Thyroid gland (tissue), 4 donors: ENCODE data around the gene NPM1. TPM values are rescaled to one million over a fixed set of nuclear protein-coding genes. Genes with fewer than 3 reads are reported as not detected.

Experiments used
- DNase-seq, 2 donors: peaks; one replicate each; pipeline ENCODE4 v3.0.0-alpha.2; 2019
- H3K27ac ChIP-seq, 3 donors: fragments of 200-600 bp; sonication (generic); 1 replicate in 2 of 3; 2 replicates in 1 of 3; pipeline ENCODE4 v1.5.1; 2016 to 2019; ENCODE audit warnings: mild to moderate bottlenecking in 1 of 3, moderate library complexity in 1 of 3
- H3K27me3 ChIP-seq: fragments of 200-600 bp; sonication (generic); one replicate; pipeline ENCODE4 v1.5.1; 2019
- H3K36me3 ChIP-seq, 2 donors: fragments of 200-600 bp; sonication (generic); one replicate each; pipeline ENCODE4 v1.5.1; 2016 to 2019
- H3K4me1 ChIP-seq, 2 donors: fragments of 200-600 bp; sonication (generic); one replicate each; pipeline ENCODE4 v1.5.1; 2017 to 2019
- H3K4me3 ChIP-seq, 3 donors: fragments of 200-600 bp; sonication (generic); replicated peaks in 1 of 3; 1 replicate in 2 of 3; 2 replicates in 1 of 3; pipeline ENCODE4 v1.5.1; 2016; ENCODE audit warnings: mild to moderate bottlenecking in 1 of 3
- H3K9me3 ChIP-seq: fragments of 200-600 bp; sonication (generic); one replicate; pipeline ENCODE4 v1.5.1; 2017
- POLR2A ChIP-seq, 2 donors: fragments of 450-650 bp; IDR thresholded peaks; one replicate each; pipeline ENCODE4 v1.6.1; 2017; ENCODE audit warnings: antibody characterized with exemption in 2 of 2, mild to moderate bottlenecking in 2 of 2, moderate library complexity in 1 of 2
- WGBS, 2 donors: methylation state at CpG; one replicate each; pipeline ENCODE4 v1.1.5; 2017; 5-methylcytosine and 5-hydroxymethylcytosine counted together
- intact Hi-C: fragments of 100-400 bp; cut with DNase I; formaldehyde crosslinking; loops from one replicate; pipeline ENCODE4 v1.15.1; 2023
- total RNA-seq, 4 donors: library from RNA; depleted of rRNA; stranded (reverse); fragments of >200 nt; gene quantifications; one replicate each; pipeline ENCODE4 v1.2.3, GENCODE V29; 2016
- TF ChIP-seq, protein P1 (sequence below), 6 experiments: fragments of 200-600 bp in 3 of 6; fragments of 450-650 bp in 3 of 6; sonication (generic) in 3 of 6; IDR thresholded peaks; one replicate each; pipeline ENCODE4 v1.5.1; 2016 to 2019; ENCODE audit warnings: antibody characterized with exemption in 6 of 6, mild to moderate bottlenecking in 2 of 6, inconsistent platforms in 1 of 6, moderate library complexity in 1 of 6

Gene NPM1
- total RNA-seq, 4 donors from 2014 or later, result 455 to 777 (median 561) TPM

DNA sequence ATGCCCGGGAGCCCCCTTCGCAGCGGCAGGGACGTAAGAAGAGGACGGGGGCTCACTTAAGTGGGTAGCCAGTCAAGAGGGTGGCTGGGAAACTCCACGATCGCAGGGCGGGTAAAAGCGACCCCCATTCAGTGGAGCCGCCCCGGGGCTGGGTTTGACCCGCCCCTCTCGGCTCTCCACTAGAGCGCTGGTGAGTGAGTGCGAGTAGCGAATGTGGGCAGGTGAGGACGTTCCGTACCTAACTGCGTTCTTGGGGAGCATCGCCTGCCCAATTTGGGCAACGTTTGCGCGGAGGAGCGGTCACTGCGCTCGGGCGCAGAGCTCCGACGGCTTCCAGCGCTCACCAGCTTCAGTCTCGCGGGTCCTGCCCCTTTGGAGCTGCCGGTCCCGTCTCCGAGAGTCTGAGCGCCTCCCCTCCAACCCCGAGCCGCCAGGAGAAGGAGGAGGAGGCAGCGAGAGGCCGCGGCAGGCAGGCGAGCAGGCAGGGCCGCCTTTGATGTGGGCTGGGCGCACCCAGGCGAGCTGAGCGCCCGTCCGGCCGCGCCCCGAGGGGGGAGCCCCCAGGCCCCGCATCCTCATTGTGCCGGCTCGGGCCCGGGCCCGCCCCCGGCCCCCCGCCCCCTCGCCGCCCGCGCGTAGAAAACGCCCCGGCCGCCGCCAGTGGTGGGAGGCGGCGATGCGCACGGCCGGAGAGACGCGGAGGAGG is 31.5 kb downstream of the NPM1 start, which contains the start of gene FGF18:
Gene FGF18, plus strand, starts transcription at position 666 of the 706 bp plus-strand sequence. CDS start 553 bp downstream, outside the sequence.
- peak; percentile 46 to 63 for DNase-seq
- Histone ChIP-seq H3K36me3 (no peaks in the 10 kb centered on the region), H3K27me3 (no peaks in the 10 kb centered on the region), H3K4me1 (peaks cover 27 to 47% of the 10 kb centered on the region in 2 donors), H3K27ac (peak within 1 kb of the TSS; percentile 1 to 63 (median 29)), H3K4me3 (peak within 1 kb of the TSS in 1 of 3 donors; percentile 18), H3K9me3 (no peaks in the 10 kb centered on the region)
- intact Hi-C loops, result loop anchor here (5.0 kb wide), 1 partner anchor 488 kb away; no protein-coding TSS in a partner anchor
- 2% methylated on average over 27 to 33 of the region's 74 CpGs for WGBS, 2 donors
- no peak for TF ChIP-seq POLR2A (IDR thresholded peaks at IDR 0.05)
- TF ChIP-seq, protein P1, sequence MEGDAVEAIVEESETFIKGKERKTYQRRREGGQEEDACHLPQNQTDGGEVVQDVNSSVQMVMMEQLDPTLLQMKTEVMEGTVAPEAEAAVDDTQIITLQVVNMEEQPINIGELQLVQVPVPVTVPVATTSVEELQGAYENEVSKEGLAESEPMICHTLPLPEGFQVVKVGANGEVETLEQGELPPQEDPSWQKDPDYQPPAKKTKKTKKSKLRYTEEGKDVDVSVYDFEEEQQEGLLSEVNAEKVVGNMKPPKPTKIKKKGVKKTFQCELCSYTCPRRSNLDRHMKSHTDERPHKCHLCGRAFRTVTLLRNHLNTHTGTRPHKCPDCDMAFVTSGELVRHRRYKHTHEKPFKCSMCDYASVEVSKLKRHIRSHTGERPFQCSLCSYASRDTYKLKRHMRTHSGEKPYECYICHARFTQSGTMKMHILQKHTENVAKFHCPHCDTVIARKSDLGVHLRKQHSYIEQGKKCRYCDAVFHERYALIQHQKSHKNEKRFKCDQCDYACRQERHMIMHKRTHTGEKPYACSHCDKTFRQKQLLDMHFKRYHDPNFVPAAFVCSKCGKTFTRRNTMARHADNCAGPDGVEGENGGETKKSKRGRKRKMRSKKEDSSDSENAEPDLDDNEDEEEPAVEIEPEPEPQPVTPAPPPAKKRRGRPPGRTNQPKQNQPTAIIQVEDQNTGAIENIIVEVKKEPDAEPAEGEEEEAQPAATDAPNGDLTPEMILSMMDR (IDR thresholded peaks at IDR 0.05), result no peak

DNA sequence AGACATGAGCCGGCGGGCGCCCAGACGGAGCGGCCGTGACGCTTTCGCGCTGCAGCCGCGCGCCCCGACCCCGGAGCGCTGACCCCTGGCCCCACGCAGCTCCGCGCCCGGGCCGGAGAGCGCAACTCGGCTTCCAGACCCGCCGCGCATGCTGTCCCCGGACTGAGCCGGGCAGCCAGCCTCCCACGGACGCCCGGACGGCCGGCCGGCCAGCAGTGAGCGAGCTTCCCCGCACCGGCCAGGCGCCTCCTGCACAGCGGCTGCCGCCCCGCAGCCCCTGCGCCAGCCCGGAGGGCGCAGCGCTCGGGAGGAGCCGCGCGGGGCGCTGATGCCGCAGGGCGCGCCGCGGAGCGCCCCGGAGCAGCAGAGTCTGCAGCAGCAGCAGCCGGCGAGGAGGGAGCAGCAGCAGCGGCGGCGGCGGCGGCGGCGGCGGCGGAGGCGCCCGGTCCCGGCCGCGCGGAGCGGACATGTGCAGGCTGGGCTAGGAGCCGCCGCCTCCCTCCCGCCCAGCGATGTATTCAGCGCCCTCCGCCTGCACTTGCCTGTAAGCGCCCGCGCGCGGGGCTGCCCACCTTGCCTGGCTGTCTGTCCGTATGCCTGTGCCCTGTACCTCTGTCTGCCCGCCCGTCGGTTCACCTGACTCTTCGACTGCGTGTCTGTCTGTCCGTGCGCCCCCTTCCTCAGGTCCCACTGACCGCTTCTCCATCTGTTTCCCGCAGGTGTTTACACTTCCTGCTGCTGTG is 32.2 kb downstream of the NPM1 start:
- H3K9me3 ChIP-seq, result no peaks in the 10 kb centered on the region
- no peaks in the 10 kb centered on the region for H3K27me3 ChIP-seq
- DNase-seq, result peak; percentile 40 to 50
- 1 to 2% methylated on average over 11 to 19 of the region's 95 CpGs for WGBS, 2 donors
- peak overlapping the region in 1 of 3 donors; percentile 50 for H3K27ac ChIP-seq
- H3K4me3 ChIP-seq, result peak overlapping the region in 1 of 3 donors; percentile 18
- peaks cover 27 to 47% of the 10 kb centered on the region in 2 donors for H3K4me1 ChIP-seq
- no peaks in the 10 kb centered on the region for H3K36me3 ChIP-seq
- TF ChIP-seq, protein P1 (IDR thresholded peaks at IDR 0.05), result no peak
- no peak for TF ChIP-seq POLR2A (IDR thresholded peaks at IDR 0.05)
- intact Hi-C loops, result loop anchor here (5.0 to 10.0 kb wide), 3 partner anchors 205 to 625 kb away; no protein-coding TSS in a partner anchor

DNA sequence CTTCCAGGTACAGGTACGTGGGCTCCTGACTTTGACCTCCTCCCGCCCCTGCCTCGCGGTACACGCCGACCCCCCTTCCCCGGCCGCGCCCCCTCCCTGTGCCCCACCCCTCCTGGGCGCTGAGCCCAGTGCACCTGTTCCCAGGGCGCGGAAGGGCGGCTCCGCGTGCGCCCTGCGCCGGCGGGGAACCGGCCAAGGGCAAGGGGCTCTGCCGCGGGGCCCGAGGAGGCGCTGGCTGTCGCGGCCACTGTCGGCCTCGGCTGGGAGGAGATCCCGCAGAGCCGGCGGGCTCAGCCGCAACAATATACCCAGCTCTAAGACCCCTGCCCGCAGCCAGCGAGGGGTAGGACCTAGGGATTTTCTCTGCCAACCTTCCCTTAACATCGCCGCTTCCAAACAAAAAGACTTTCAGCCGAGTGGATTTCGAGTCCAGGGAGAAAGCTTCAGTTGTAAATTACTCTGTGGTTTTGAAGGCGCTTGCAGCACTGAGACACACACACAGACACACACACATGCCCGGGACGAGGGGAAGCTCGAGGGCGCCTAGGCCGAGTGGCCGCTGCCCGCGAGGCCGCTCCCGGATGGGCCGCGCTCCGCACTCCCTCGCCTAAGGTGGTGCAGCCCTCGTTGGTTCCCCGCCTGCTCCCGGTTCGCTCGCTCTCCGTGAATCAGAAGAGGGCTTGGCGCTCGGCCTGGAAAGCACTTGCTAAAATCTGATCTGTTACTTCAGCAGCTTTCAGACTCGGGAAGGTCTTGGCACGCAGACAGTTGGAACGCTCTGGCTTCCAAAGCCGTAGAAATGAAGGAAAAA is 33.0 kb downstream of the NPM1 start:
- WGBS, 2 donors, result 1 to 2% methylated on average over 32 to 56 of the region's 65 CpGs
- Histone ChIP-seq H3K27me3 (no peaks in the 10 kb centered on the region), H3K4me1 (peaks cover 27 to 47% of the 10 kb centered on the region in 2 donors), H3K9me3 (no peaks in the 10 kb centered on the region), H3K27ac (peak overlapping the region in 2 of 3 donors; percentile 18 to 50), H3K36me3 (no peaks in the 10 kb centered on the region), H3K4me3 (peak overlapping the region in 1 of 3 donors; percentile 18)
- DNase-seq, result peak; percentile 98 to 99
- intact Hi-C loops, result loop anchor here (10.0 kb wide), 2 partner anchors 204 to 624 kb away; no protein-coding TSS in a partner anchor
- TF ChIP-seq, protein P1 (IDR thresholded peaks at IDR 0.05), result no peak
- TF ChIP-seq POLR2A (IDR thresholded peaks at IDR 0.05), result peak in 1 of 2 donors; percentile 41

DNA sequence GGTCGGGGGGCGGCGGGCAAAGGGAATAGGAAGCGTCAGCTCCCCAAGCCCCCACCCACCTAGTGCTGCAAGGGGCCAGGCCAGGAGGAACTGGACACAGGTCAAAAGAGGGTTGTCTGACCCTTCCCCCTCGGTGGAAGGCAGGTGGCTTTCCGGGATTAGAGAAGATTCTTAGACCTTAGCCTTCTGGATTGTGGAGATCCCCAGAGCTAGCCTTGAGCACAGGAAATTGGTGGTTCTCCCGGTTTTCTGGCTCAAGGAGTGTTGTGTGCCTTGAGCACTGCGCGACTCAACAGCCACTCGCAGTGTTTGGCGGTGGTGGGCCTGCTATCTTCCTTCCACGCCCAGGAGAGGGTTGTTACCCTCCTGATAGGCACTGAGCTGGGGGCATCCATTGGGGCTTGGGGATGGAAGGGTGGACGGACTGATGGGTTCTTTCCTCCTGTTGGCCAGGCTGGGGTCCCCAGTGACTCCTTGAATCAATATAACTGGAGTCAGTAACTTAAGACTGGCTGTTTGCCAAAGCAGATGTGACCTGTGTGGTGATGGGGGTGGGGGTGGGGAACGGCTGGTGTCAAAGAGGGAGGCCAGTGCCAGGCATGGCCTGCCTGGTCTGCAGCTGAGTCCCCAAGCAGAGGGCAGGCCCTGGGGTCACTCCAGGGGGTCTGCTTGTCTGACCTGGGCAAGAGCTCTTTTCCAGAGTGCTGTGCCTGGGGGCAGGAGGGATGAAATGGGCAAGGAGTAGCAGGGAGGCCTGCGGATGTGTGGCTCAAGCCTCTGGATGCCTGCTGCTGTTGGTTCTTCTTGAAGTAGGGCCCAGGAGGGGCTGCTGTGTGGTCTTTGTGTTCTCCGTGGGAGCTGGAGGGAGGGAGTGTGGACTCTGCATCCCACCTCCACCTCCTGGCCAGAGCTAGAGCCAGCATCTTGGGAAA is 33.9 kb downstream of the NPM1 start:
- 43 to 44% methylated on average over 10 to 16 of the region's 16 CpGs for WGBS, 2 donors
- no peak for DNase-seq
- H3K4me3 ChIP-seq, result no peak overlapping the region
- intact Hi-C loops, result loop anchor here (10.0 kb wide), 2 partner anchors 203 to 623 kb away; no protein-coding TSS in a partner anchor
- no peaks in the 10 kb centered on the region for H3K27me3 ChIP-seq
- no peaks in the 10 kb centered on the region for H3K36me3 ChIP-seq
- TF ChIP-seq, protein P1 (IDR thresholded peaks at IDR 0.05), result no peak
- no peak for TF ChIP-seq POLR2A (IDR thresholded peaks at IDR 0.05)
- peaks cover 27 to 47% of the 10 kb centered on the region in 2 donors for H3K4me1 ChIP-seq
- peak overlapping the region in 2 of 3 donors; percentile 18 to 50 for H3K27ac ChIP-seq
- no peaks in the 10 kb centered on the region for H3K9me3 ChIP-seq
